ENCODE data around the gene PIGR.

PIGR gene

DNA sequence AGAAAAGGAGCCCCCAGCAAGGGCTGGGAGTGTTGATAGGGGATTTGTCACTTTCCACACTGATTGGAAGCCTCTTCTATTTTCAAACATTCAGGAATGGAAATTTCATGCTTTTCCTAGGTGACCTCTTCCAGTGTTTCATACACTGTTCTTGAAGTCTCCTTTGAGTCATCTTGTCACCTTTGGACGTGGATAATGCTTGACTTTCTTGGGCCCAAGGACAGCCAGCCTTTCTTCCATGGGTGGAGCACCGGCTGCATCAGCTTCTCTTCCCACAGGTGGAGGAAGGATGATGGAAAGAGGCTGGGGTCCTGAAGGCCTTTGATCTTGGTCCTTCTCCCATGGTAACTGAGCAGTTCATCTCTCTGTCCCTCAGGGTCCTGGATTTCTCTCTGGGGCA is 11.9 kb upstream of the PIGR start:
- DNase-seq (ENCODE audit: low spot score): no peak

DNA sequence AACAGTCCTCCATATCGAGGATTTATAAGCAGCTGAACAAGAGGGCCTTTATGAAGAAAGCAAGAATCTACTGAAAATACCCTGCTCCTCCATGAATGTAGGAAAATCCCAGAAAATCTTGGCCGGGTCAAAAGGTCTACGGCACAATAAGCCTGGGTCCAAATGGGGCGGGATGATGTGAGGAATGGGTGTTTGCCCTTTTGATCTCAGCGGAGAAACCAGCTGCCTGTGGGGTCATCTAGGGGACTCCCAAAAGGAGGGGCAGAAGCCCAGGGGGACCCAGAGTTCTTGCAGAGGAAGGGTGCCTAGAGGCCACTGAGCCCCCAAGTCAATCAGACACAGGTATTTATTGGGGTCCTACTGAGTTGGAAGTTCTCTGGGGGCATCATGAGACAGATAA is 11.4 kb upstream of the PIGR start:
- no peak for DNase-seq (ENCODE audit: low spot score)

DNA sequence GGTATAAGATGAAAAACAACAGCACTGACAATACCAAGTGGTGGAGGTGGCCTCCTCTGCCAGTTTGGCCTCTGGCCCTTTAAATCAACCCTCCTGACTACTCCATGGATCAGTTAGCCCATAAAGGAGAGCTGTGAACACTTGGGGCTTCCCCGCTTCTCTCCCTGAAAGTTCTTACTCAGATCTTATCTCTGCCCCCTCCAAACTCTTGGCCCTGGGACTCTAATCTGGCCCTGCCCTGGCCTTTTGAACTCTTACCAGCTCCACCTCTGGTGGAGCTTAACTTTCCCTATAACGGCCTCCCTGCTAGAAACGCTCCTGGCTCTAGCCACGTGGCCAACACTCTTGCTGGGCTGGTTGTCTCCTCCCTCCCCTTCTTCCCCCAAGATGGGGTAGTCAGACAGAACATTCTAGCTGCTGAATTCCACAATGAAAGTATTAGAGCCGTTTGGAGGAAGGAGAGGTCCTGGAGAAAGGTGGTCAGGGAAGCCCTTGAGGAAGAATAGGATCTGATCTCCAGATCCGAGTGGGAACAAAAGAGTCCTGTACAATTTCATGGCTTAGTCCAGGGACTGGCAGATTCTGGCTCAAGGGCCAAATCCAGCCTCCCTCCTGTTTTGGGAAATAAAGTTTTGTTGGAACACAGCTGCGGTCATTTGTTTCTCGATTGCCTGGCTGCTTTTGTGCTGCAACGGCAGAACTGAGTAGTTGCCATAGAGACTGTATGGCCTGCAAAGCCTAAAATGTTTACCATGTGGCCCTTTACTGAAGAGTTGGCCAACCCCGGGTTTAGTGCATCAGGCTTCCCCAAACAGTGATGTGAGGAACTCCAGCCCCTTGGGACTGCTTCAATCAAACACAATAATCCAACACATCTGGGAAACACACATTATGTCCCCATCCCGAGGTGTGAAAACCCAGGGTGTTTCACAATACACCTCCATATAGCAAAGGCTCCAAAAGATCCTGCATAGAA is 9.5 kb upstream of the PIGR start:
- no peak for DNase-seq (ENCODE audit: low spot score)

- DNase-seq (ENCODE audit: low spot score): no peak
These were observed 8.4 kb upstream of the PIGR start for GRCh38 chr1:206954459-206955342.

- DNase-seq (ENCODE audit: low spot score): no peak
These were observed 7.4 kb upstream of the PIGR start for GRCh38 chr1:206953626-206954025.

GRCh38 chr1:206953126-206953525 is 6.9 kb upstream of the PIGR start:
- DNase-seq (ENCODE audit: low spot score): no peak

- no peak for DNase-seq (ENCODE audit: low spot score)
These were observed 5.9 kb upstream of the PIGR start for GRCh38 chr1:206952171-206952570.

- DNase-seq (ENCODE audit: low spot score): no peak
These were observed 5.2 kb upstream of the PIGR start for GRCh38 chr1:206951318-206952100.

- DNase-seq (ENCODE audit: low spot score): no peak
These were observed 3.4 kb upstream of the PIGR start for GRCh38 chr1:206949641-206950040.

GRCh38 chr1:206949208-206949607 is 2.9 kb upstream of the PIGR start:
- DNase-seq (ENCODE audit: low spot score): no peak

DNA sequence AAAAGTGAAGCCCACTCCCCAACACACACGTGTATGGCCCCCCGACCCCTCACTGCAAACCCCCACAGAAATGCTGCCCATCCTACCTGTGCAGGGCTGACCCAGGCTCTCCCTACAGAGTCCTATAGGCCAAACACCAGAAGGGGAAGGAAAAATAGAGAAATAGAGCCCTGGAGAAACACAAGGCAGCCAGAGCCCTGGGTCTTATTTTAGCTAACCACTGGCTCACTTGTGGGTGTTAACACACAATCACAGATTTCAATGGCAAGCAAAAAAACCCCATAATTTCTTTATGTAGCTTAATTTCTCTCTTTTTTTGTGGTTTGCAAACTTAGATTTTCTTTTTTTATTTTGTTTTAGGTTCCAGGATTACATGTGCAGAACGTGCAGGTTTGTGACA is 989 bp upstream of the PIGR start:
- DNase-seq (ENCODE audit: low spot score): no peak

- DNase-seq (ENCODE audit: low spot score): no peak
These were observed 487 bp downstream of the PIGR start for GRCh38 chr1:206945779-206946178.

DNA sequence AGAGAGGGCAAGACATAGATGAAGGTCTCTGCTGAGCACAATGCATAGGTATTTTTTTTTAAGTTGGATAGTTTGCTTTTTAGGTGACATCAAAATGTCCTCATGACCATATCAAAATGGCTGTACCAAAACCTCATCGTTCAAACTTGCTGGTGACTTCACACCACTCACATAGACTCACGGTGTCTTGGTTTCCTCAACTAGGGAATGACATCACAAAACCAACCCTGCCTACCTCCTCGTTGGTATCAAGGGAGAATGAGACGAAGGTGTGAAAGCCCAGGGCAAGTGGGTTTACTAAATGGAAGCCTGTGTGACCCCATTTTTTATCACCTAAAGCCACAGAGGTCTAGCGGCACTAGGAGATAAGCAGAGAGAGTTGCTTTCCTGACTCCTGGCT is 1.6 kb downstream of the PIGR start:
- DNase-seq (ENCODE audit: low spot score): no peak

GRCh38 chr1:206941766-206942418 is 4.4 kb downstream of the PIGR start:
- DNase-seq (ENCODE audit: low spot score): no peak

GRCh38 chr1:206940588-206940936 is 5.7 kb downstream of the PIGR start:
- DNase-seq (ENCODE audit: low spot score): no peak

DNA sequence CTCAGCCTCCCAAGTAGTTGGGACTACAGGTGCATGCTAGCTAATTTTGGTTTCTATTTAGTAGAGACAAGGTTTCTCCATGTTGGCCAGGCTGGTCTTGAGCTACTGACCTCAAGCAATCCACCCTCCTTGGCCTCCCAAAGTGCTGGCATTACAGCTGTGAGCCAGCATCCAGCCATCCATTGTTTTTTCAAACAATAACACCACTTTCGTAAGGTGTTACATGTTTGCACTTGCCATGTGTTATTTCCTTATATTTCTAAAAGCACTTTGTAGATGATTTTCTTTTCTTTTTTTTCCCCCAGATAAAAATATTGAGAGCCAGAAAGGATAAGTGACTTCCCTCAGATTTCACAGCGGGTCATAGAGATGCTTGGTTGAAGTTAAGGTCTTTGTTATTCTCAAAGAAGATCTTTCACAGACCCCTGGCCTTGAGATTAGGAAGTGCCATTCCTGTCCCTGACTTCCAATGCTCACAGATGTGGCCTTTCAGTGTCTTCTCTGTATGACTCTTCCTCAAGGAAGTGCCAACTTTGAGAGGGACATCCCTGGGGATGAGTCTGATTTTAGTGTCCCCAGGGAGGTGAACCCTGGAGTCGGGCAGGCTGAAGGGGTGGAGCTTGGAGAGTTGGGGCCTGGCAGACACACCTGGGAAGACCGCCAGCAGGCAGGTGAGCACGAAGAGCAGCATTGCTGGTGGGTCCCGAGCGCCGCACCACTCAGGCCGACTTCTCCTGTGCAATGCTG is 6.3 kb downstream of the PIGR start:
- no peak for DNase-seq (ENCODE audit: low spot score)

DNA sequence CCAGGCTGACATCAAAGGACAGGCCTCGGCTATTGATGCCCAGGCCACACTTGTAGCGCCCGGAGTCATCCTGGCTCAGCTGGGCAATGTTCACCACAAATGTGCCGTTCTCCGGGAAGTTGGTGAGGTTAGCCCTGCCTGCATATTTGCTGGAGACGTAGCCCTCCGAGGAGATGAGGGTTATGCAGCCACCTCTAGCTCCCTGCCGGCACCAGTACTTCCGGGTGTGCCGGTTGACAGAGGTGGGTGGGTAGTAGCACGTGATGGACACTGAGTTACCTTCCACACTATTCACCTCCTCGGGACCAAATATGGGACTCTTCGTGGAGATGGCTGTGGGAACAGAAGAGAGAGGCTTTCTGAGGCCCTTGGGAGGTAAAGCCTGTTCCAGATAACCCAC is 7.1 kb downstream of the PIGR start:
- DNase-seq (ENCODE audit: low spot score): no peak

DNA sequence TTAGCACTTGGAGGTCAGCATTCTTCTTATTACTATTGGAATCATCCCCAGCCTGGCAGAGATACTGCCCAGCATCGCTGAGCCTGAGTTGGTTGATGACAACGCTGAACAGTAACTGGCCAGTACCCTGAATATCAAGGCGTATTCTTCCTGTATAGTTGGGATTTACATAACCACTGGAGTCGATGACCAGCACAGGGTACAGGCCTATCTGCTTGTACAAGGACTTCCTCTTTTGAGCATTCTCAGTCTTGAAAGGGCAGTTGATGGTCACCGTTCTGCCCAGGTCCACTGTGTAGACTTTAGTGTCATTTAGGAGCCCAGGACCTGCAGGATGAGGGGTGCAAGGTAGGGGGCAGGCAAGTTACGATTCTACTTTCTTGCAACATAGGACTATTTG is 8.8 kb downstream of the PIGR start:
- no peak for DNase-seq (ENCODE audit: low spot score)

DNA sequence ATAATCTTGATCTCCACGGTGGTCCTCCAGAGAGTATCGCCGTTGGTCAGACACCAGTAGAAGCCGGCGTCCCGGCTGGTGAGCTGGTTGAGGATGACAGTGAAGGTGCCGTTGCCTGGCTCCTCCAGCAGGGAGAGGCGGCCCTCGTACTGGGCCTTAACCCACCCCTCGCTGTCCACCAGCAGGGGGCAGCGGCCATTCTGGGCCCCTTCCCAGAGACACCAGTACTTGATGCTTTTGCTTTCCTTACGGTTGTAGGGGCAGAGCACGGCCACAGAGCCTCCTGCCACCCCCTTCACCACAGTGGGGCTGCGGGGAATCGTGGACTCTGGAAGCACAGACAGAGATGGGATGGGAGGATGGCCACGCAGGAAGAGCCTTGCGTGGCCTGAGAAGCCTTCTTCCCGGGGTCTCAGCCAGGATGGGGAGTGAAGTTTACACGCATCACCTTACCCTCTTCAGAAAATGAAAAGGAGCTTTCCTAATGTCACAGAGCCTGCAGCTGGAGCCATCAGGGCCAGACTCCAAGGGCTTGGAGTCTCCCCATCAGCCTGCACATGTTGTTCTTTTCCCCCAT is 10.7 kb downstream of the PIGR start:
- DNase-seq (ENCODE audit: low spot score): no peak

GRCh38 chr1:206933333-206933945 is 12.8 kb downstream of the PIGR start:
- peak; percentile 76 for DNase-seq (ENCODE audit: low spot score)

Measured in CD4-positive, alpha-beta T cell treated with Interleukin-6 at 100 ng/mL for 8 hours (primary cell).